Stimulated activated CD4-positive, alpha-beta T cell treated with anti-CD3 and anti-CD28 coated beads, TNF-alpha, amount 100 ng/mL, for 48 hours (primary cell): ENCODE results near the gene PRR29.
"Not testable (repeated sequence)": the region's sequence is repeated elsewhere in the genome, so short reads cannot be mapped to it uniquely, and the experiment has no call there.

Experiments used
- DNase-seq, 3 donors: peaks; one replicate each; pipeline ENCODE4 v3.0.0-alpha.2; 2020; ENCODE audit warnings: low read depth in 3 of 3

The PRR29 gene

GRCh38 chr17:63974594-63975192 lies 23.5 kb upstream of the PRR29 start:
- no peak for DNase-seq

- no peak for DNase-seq
Observed at GRCh38 chr17:63975541-63976092, 22.5 kb upstream of the PRR29 start.

DNA sequence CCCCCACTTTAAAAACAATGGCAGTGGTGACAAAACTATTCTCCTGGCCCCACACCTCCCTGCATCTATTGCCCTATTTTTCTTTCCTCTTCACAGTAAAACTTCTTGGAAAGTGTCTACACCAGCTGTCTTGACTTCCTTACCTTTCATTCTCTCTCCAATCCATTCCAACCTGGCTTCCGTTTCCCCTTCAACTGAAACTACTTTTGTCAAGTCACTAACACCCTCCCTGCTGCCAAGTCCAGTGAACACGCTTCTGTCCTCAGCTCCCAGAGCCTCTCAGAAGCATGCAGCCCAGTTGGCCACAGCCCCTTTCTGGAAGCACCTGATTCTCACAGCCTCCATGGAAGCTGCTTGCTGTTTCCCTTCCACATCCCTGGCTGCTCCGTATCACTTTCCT lies 21.4 kb upstream of the PRR29 start:
- DNase-seq, result no peak

- DNase-seq, result no peak
Observed at GRCh38 chr17:63978272-63979200, 19.6 kb upstream of the PRR29 start.

- DNase-seq, result not testable (repeated sequence)
Observed at GRCh38 chr17:63982641-63983040, 15.5 kb upstream of the PRR29 start.

- DNase-seq, result no peak
Observed at GRCh38 chr17:63983320-63983719, 14.8 kb upstream of the PRR29 start.

DNA sequence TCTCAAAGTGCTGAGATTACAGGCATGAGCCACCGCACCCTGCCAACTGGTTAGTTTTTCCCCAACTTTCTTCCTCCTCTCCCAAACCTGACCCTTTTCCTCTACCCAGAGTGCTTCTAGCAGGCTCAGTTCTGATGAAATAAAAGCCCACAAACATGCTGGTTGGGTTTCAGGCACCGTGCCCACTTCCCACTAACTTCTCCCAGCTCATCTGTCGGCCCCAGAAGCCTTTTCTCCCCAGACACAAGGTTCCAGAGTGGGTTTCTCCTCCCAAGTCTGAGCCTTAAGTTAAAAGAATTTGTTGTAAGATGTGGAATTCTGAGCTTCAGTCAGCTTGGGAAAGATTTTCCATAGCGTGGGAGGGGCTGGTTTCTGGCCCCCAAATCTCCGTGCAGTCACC lies 13.9 kb upstream of the PRR29 start:
- no peak for DNase-seq

- peak in 1 of 3 donors; percentile 64 for DNase-seq
Observed at GRCh38 chr17:63984651-63985386, 13.3 kb upstream of the PRR29 start.

DNA sequence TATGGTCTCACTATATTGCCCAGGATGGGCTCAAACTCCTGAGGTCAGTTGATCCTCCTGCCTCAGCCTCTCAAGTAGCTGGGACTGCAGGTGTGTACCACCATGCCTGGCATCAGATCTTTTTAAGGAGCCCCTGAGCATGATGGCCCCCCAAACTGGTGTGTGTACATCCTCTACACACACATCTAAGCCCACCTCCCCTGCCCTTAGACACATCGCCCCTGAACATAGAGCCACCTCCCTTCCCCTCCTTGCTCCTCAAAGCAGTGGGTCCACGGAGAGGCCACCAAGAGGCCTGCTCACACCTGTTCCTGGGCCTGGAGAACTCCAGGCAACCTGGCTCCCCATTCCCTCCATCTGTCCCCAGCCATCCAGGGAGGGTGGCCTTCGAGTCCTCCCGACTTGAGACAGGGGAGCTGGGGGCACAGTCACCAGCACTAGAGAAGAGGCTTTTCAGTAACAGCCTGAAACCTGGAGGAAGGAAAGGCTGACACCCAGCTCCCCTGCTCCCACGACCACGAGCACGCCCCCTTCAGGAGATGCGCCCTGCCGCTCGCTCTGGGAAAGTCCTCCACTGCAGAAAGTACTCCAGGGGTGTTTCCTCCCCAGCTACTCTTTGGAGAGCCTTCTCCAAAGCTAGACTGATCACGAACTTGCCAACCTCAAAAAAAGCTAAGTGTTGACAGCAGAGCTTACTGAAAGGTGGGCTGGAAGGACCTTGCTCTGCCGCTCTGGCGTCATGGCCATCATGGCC lies 12.6 kb upstream of the PRR29 start:
- DNase-seq, result no peak

DNA sequence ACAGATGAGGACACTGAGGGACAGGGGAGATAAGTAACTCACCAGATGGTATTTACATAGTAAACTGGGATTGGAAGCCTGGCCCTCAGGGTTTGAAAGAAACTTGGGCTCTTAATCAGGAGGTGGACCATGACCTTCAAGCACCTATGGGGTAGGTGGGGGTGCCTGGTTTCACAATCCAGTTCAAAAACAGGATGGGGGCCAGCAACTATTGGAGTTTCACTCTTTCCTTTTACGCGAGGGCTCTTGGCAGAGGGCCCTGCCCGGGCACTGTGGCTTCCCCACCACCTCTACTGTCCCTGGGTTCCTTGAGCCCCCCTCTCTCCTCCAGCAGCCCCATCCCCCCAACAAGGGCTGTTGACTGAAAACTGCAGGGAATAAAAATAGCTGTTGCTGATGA lies 11.3 kb upstream of the PRR29 start:
- no peak for DNase-seq

- no peak for DNase-seq
Observed at GRCh38 chr17:63987221-63988126, 10.7 kb upstream of the PRR29 start.

GRCh38 chr17:63988127-63988478 lies 10.0 kb upstream of the PRR29 start:
- no peak for DNase-seq

DNA sequence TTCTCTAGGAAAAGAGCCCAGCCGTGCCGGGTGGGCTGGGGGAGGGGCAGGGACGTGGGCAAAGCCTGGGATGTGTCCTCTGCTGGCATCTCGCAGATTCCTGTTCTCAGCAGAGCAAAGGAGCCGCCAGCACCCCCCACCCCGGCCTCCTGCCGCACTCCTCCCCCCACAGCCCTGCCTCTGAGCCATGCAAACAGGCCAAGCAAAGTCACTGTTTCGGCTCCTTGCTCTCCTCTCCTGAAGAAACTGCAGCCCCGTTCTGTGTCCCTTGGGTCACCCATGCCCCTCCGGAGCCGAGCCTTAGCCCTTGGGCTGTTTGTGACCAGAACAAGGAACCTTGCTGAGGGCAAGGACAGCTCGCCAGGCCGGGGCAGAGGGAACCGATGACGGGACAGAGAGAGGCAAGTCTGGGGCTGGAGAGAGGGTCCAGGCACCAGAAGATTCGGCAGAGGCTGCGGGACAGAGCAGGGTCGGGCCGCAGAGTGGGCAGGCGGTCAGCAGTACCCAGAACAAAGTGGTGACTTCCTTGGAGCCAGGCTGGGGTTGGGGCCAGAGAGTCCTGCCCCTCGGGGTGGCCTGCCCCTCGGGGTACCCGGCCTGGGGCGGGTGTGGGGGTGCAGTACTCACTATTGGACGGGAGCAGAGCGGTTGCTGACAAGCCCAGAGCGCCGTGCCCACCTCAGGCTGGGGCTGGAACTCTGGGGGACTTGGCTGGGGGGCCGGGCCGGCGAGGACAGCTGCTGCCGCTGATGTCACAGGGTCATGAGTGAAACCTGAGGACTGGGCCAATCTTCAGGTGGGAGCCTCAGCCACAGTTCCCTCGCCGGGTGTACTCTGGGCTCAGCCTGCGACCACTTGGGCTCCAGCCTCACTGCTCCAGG lies 9.2 kb upstream of the PRR29 start:
- no peak for DNase-seq

DNA sequence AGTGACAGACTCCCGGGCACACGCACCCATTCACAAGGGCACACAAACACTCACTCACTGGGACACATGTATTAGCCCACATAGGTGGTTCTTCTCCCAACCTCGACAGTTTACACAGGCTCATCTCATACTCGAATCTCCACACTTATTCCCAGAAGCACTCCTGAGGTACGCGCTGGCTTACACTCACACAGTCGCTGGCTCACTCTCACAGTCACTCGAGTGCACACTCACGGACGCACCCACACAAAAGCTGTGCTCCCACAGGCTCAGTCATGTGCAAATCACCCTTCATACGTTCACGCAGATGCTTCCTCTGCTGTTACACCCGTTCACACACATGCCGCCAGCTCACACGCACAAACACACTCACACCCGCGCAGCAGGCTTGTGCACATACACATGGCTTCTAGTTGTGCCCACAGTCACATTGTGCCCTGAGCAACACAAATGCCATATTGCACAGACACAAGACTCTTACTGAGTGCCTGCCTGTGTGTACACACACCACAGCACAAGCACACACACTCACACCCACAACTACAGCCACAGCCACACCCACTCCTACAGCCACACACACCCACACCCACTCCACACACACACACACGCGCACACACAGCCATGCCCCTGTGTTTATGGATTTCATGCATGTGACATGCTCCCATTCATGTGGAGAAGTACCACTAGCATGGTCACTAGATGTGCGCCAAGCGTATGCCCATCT lies 8.4 kb upstream of the PRR29 start:
- no peak for DNase-seq

DNA sequence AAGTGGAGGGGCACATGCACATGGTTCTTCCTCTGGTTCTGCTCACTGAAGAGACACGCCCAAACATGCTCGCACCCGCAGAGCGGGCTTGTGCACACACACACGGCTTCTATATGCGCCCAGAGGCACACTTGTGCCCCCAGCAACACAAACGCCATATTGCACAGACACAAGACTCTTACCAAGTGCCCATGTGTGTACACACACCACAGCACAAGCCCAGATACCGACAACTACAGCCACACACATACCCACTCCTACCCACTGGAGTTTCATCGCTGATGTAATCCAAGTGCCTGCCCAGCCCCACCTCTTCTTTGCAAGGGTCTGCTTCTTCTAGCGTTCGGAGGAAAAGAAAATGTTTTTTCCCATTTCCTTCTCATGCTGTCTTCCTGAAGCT lies 6.5 kb upstream of the PRR29 start:
- no peak for DNase-seq

GRCh38 chr17:63993368-63993985 lies 4.7 kb upstream of the PRR29 start:
- no peak for DNase-seq

DNA sequence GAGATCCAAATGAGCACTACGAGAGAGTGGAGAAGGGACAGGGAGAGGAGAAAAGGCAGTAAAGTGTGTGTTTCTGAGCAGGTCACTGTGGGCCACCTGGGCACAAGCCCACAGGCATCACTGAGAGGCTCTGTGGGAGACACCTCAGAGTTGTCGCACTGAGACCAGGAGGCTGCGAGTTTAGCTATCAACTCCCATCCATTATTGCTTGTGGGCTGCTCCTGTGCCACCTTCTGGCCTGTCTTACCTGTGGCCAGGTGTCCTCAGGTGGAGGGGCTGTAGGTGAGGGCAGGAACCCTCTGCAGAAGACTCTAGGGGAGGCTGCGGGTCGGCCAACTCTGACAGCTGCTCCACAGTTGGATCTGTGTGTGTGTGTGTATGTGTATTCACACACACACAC lies 2.5 kb upstream of the PRR29 start:
- no peak for DNase-seq

DNA sequence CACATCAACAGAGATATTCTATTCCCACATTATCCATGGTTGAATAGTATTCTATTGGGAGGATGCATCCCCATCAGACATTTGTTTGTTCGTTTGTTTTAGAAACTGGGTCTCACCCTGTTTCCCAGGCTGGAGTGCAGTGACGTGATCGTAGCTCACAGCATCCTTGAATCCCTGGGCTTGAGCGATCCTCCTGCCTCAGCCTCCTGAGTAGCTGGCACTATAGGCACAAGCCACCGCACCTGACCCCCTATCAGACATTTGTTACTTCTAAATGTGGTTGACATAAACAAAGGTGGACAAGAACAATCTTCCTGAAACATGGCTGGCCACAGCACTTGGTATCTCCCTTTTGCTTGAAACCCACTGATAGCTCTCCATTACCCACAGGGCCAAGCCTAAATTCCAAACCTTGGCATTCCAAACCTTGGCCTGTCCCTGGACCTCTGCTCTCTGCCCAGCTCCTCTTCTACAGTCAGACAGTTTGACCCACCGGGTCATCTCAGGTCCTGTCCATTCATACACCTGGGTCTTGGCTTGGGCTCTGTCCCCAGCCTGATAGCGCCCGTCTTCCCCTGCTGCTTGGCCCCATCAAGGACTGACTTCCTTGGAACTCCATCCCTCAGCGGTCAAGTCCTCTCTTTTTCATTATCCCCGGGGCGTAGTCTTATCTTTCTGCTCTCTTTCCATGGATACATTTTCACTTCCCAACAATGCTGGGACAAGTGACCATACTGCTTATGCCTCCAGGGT lies 1.5 kb upstream of the PRR29 start:
- no peak for DNase-seq
